GM23248 (cell line): ENCODE measurements around the gene RXRA. TPM values are rescaled to one million over a fixed set of nuclear protein-coding genes. Genes with fewer than 3 reads are reported as not detected.

Experiments used
- DNase-seq: peaks from one replicate; pipeline ENCODE4 v3.0.0-alpha.2; 2015
- H2AFZ ChIP-seq: fragments of 200-600 bp; sonication (generic); 2 replicates; pipeline ENCODE4 v1.6.1; 2016; ENCODE audit warnings: antibody characterized with exemption
- H3F3A ChIP-seq: fragments of 200-600 bp; sonication (generic); 2 replicates; pipeline ENCODE4 v1.6.1; 2016; ENCODE audit warnings: mild to moderate bottlenecking, antibody characterized with exemption, mixed run types; ENCODE audit not compliant: insufficient read depth
- H3K27ac ChIP-seq: fragments of 200-600 bp; sonication (generic); 2 replicates; pipeline ENCODE4 v1.5.1; 2016; ENCODE audit warnings: mild to moderate bottlenecking
- H3K27me3 ChIP-seq: fragments of 200-600 bp; sonication (generic); replicated peaks from 2 replicates; pipeline ENCODE4 v1.6.1; 2016; ENCODE audit warnings: mild to moderate bottlenecking; ENCODE audit not compliant: insufficient read depth
- H3K36me3 ChIP-seq: fragments of 200-600 bp; sonication (generic); 2 replicates; pipeline ENCODE4 v1.6.1; 2016; ENCODE audit warnings: low read depth, mild to moderate bottlenecking
- H3K4me1 ChIP-seq: fragments of 200-600 bp; sonication (generic); 2 replicates; pipeline ENCODE4 v1.6.1; 2016; ENCODE audit warnings: mild to moderate bottlenecking; ENCODE audit not compliant: insufficient read depth
- H3K4me2 ChIP-seq: fragments of 200-600 bp; sonication (generic); one replicate; pipeline ENCODE4 v1.6.1; 2016; ENCODE audit warnings: mild to moderate bottlenecking; ENCODE audit not compliant: unreplicated experiment
- H3K4me3 ChIP-seq: fragments of 200-600 bp; sonication (generic); 2 replicates; pipeline ENCODE4 v1.5.1; 2016; ENCODE audit warnings: mild to moderate bottlenecking
- H3K79me2 ChIP-seq: fragments of 200-600 bp; sonication (generic); 2 replicates; pipeline ENCODE4 v1.6.1; 2016; ENCODE audit warnings: mild to moderate bottlenecking; ENCODE audit not compliant: insufficient read depth
- H3K9ac ChIP-seq: fragments of 200-600 bp; sonication (generic); 2 replicates; pipeline ENCODE4 v1.6.1; 2016; ENCODE audit warnings: mild to moderate bottlenecking
- H3K9me2 ChIP-seq: fragments of 200-600 bp; sonication (generic); 2 replicates; pipeline ENCODE4 v1.6.1; 2016; ENCODE audit warnings: mixed run types, mild to moderate bottlenecking, moderate library complexity; ENCODE audit not compliant: insufficient read depth
- H3K9me3 ChIP-seq: fragments of 200-600 bp; sonication (generic); one replicate; pipeline ENCODE4 v1.6.1; 2017; ENCODE audit warnings: low read depth
- H4K20me1 ChIP-seq: fragments of 200-600 bp; sonication (generic); 2 replicates; pipeline ENCODE4 v1.6.0; 2016; ENCODE audit not compliant: insufficient read depth
- EZH2 ChIP-seq: fragments of 200-600 bp; sonication (generic); IDR thresholded peaks from 2 replicates; pipeline ENCODE4 v1.6.1; 2018; ENCODE audit warnings: antibody characterized with exemption, mild to moderate bottlenecking; ENCODE audit not compliant: insufficient read depth, poor library complexity, severe bottlenecking
- EZH2phosphoT487 ChIP-seq: fragments of 200-600 bp; sonication (generic); IDR thresholded peaks from 2 replicates; pipeline ENCODE4 v1.6.1; 2018; ENCODE audit warnings: antibody characterized with exemption, moderate library complexity, mild to moderate bottlenecking, low read depth; ENCODE audit not compliant: insufficient read depth
- WGBS, 2 experiments: methylation state at CpG; one replicate each; pipeline ENCODE4 v1.1.6; 2015 to 2017; ENCODE audit warnings: low lambda C conversion rate in 2 of 2, low coverage in 1 of 2; ENCODE audit errors: missing lambda C conversion rate in 2 of 2; 5-methylcytosine and 5-hydroxymethylcytosine counted together
- in situ Hi-C: fragments of 300-500 bp; cut with MboI; formaldehyde crosslinking; loops from 2 replicates; pipeline ENCODE4 v1.15.0; 2020
- polyA plus RNA-seq: library from polyadenylated mRNA; unstranded; fragments of >200 nt; fragmentation: Nextera tagmentation; extraction: Ambion mirVana; gene quantifications from 2 replicates; pipeline ENCODE4 v1.2.1, GENCODE V29; 2016
- total RNA-seq: library from RNA; depleted of rRNA; stranded (reverse); fragments of >200 nt; shearing (Covaris generic); gene quantifications from 2 replicates; pipeline ENCODE4 v1.2.3, GENCODE V29; 2014

RXRA gene
- total and polyA plus RNA-seq, 2 experiments from 2014 or later = 3.9 to 34.8 TPM

DNA sequence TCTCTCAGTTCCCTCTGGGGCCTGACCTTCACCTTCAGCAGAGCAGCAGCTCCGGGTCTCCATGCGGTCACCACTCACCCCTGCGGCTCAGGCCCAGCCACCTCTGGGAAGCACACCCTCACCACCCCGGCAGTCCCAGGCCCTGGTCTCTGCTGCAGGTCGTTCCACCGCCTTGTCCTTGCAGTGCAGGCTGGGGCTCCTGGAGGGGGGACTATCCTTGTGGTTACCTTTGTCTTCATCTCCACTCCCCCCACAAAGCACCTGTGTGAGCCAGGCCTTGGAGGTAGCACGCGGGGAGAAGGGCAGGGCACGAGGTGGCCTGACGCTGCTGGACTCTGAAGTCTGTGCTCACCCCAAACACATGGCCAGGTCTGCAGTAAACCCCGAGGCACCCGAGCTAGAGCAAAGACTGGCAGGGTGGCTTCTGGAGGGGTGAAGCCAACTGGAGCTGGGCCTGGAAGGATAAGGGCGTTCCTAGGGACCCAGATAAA lies 33.2 kb upstream of the RXRA start:
- no peaks in the 10 kb centered on the region for H3K79me2 ChIP-seq
- TF ChIP-seq EZH2phosphoT487 = no peak
- TF ChIP-seq EZH2 = no peak
- DNase-seq = no peak
- no peaks in the 10 kb centered on the region for H3K9me3 ChIP-seq
- H3F3A ChIP-seq = no peaks in the 10 kb centered on the region
- WGBS, 2 experiments = 78 to 81% methylated on average over 13 of the region's 13 CpGs
- in situ Hi-C loops = no loop called here
- H3K36me3 ChIP-seq = no peaks in the 10 kb centered on the region
- H4K20me1 ChIP-seq = no peaks in the 10 kb centered on the region
- 0 out of 2 replicates have a peak overlapping the region, but pooled peaks have one; percentile 70 for H3K9ac ChIP-seq
- H3K9me2 ChIP-seq = no peaks in the 10 kb centered on the region
- no peaks in the 10 kb centered on the region for H3K27me3 ChIP-seq
- no peak overlapping the region for H3K4me3 ChIP-seq
- H2AFZ ChIP-seq = no peak overlapping the region
- no peak overlapping the region for H3K27ac ChIP-seq
- H3K4me2 ChIP-seq = no peak overlapping the region
- H3K4me1 ChIP-seq = 0 out of 2 replicates have a peak, but pooled peaks cover 2% of the 10 kb centered on the region

- no peaks in the 10 kb centered on the region for H3K36me3 ChIP-seq
- H3K79me2 ChIP-seq = no peaks in the 10 kb centered on the region
- H3K27me3 ChIP-seq = no peaks in the 10 kb centered on the region
- peak overlapping the region; percentile 84 for H2AFZ ChIP-seq
- TF ChIP-seq EZH2phosphoT487 (no peak), EZH2 (no peak)
- H3F3A ChIP-seq = no peaks in the 10 kb centered on the region
- peak overlapping the region; percentile 67 for H3K4me2 ChIP-seq
- 0 out of 2 replicates have a peak, but pooled peaks cover 2% of the 10 kb centered on the region for H3K4me1 ChIP-seq
- in situ Hi-C loops = no loop called here
- peak; percentile 60 for DNase-seq
- 5 to 6% methylated on average over 23 to 24 of the region's 24 CpGs for WGBS, 2 experiments
- H3K9ac ChIP-seq = peak overlapping the region; percentile 70
- H4K20me1 ChIP-seq = no peaks in the 10 kb centered on the region
- no peaks in the 10 kb centered on the region for H3K9me3 ChIP-seq
- peak overlapping the region; percentile 48 for H3K4me3 ChIP-seq
- H3K27ac ChIP-seq = no peak overlapping the region
- H3K9me2 ChIP-seq = no peaks in the 10 kb centered on the region
Measured at GRCh38 chr9:134293611-134294152, 32.6 kb upstream of the RXRA start.

- Histone ChIP-seq H3F3A (no peaks in the 10 kb centered on the region), H3K9ac (peak overlapping the region; percentile 70), H3K9me2 (no peaks in the 10 kb centered on the region), H3K79me2 (no peaks in the 10 kb centered on the region), H2AFZ (peak overlapping the region; percentile 84), H4K20me1 (no peaks in the 10 kb centered on the region), H3K36me3 (no peaks in the 10 kb centered on the region), H3K4me1 (0 out of 2 replicates have a peak, but pooled peaks cover 2% of the 10 kb centered on the region), H3K9me3 (no peaks in the 10 kb centered on the region), H3K27ac (no peak overlapping the region), H3K27me3 (no peaks in the 10 kb centered on the region; the same call in 1 of the 2 replicates), H3K4me3 (peak overlapping the region; percentile 48), H3K4me2 (peak overlapping the region; percentile 67)
- WGBS, 2 experiments = 50 to 54% methylated on average over 43 to 45 of the region's 45 CpGs
- peak; percentile 73 for DNase-seq
- TF ChIP-seq EZH2 (no peak), EZH2phosphoT487 (no peak)
- in situ Hi-C loops = no loop called here
Measured at GRCh38 chr9:134294153-134295071, 31.8 kb upstream of the RXRA start.

DNA sequence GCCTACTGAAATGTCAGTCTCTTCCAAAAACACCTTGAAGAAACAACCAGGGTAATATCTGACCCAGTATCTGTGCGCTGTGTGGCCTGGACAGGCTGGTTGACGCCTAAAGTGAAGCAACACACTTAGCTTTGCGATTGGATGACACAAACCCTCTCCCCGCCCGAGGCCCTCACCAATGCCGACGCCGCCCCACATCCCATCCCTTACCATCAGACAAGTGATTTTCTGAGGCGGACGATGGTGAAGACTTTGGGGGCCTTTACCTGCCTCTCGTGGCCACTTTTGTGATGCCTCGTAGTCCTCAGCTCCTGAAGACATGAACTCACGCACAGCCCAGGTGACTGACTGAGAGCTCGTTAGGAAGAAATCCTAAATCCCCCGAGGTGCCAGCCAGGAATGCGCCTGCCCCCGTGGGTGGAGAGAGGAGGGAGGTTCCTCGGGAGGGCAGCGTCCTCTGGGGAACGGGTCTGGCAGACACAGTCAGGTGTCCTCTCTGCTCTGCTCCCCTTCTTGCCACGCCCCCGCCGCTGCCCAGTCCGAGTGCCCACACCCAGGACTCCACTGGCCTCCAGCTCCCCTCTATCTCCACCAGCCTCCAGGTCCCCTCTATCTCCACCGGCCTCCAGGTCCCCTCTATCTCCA lies 31.0 kb upstream of the RXRA start:
- Histone ChIP-seq H4K20me1 (no peaks in the 10 kb centered on the region), H3K4me2 (no peak overlapping the region), H3K4me1 (0 out of 2 replicates have a peak, but pooled peaks cover 2% of the 10 kb centered on the region), H3K27me3 (peaks cover 4% of the 10 kb centered on the region; the same call in 1 of the 2 replicates), H3K9me2 (no peaks in the 10 kb centered on the region), H2AFZ (no peak overlapping the region), H3K4me3 (no peak overlapping the region), H3K27ac (no peak overlapping the region), H3K79me2 (no peaks in the 10 kb centered on the region), H3K9ac (no peak overlapping the region), H3K9me3 (no peaks in the 10 kb centered on the region), H3F3A (no peaks in the 10 kb centered on the region), H3K36me3 (no peaks in the 10 kb centered on the region)
- DNase-seq = no peak
- WGBS, 2 experiments = 91% methylated on average over 24 to 25 of the region's 25 CpGs
- in situ Hi-C loops = no loop called here
- TF ChIP-seq EZH2phosphoT487 = no peak
- no peak for TF ChIP-seq EZH2
